ENCODE data around the gene NLRC5.

The NLRC5 gene

GRCh38 chr16:56993204-56993603 lies 3.8 kb downstream of the NLRC5 start:
- H3K27ac ChIP-seq = no peak overlapping the region
- TF ChIP-seq, protein P1, sequence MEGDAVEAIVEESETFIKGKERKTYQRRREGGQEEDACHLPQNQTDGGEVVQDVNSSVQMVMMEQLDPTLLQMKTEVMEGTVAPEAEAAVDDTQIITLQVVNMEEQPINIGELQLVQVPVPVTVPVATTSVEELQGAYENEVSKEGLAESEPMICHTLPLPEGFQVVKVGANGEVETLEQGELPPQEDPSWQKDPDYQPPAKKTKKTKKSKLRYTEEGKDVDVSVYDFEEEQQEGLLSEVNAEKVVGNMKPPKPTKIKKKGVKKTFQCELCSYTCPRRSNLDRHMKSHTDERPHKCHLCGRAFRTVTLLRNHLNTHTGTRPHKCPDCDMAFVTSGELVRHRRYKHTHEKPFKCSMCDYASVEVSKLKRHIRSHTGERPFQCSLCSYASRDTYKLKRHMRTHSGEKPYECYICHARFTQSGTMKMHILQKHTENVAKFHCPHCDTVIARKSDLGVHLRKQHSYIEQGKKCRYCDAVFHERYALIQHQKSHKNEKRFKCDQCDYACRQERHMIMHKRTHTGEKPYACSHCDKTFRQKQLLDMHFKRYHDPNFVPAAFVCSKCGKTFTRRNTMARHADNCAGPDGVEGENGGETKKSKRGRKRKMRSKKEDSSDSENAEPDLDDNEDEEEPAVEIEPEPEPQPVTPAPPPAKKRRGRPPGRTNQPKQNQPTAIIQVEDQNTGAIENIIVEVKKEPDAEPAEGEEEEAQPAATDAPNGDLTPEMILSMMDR (conservative IDR thresholded peaks at IDR 0.05) = no peak

DNA sequence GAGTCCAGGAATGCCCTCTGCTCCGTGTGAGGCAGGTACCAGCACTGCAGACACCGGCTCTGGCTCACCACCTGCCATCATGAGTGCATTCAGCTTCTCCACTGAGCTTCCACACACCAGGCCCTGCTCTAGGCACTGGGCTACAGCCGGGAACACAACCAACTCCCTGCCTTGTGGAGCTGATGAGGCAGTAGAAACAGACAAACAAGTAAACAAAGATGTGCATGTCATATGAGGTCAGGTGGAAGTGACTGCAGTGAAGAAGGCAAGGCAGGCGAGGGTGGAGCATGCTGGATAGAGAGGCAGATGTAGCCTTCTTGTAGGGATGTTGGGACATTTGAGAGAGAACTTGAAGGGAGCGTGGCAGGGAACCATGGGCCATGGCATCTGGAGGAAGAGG lies 5.0 kb downstream of the NLRC5 start:
- no peak overlapping the region for H3K27ac ChIP-seq
- TF ChIP-seq, protein P1 (conservative IDR thresholded peaks at IDR 0.05) = no peak

DNA sequence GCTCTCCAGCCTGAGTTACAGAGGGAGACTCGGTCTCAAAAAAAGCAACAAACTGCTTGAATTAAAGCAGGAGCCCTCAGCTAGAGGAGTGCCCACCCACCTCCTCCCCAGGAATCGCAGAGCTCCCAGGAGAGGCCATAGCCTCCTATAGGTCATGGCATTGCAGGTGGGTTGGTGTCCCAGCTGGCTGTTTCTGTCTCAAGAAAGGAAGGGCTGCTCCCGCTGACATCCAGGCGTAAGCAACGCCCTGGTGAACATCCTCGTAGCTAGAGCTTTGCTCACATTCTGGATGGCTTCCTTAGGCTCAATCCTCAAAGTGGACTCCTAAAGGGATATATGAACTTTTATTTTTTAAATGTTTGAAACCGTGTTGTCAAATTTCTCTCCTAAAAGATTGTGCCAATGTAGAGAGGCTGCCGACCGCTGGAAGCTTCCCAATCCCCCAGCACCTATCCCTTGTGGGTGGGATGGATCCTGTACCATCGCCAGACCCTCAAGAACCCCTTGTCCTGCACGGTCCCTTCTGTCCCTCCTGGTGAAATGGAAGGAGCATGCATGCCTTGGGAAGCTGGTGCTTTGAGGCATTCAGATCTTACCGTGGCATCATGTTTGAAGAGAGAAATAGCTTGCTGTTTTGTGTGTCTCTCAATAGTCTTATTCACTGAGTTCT lies 5.9 kb downstream of the NLRC5 start:
- TF ChIP-seq, protein P1 (conservative IDR thresholded peaks at IDR 0.05) = no peak

GRCh38 chr16:56997264-56997663 lies 7.9 kb downstream of the NLRC5 start:
- TF ChIP-seq, protein P1 (conservative IDR thresholded peaks at IDR 0.05) = no peak
- H3K27ac ChIP-seq = no peak overlapping the region

More for the DNA sequence above, 5.9 kb downstream of the NLRC5 start:
- H3K27ac ChIP-seq = no peak overlapping the region

- H3K27ac ChIP-seq = no peak overlapping the region
- TF ChIP-seq, protein P1 (conservative IDR thresholded peaks at IDR 0.05) = no peak
These were observed 8.6 kb downstream of the NLRC5 start for GRCh38 chr16:56997931-56998330.

- no peak overlapping the region for H3K27ac ChIP-seq
- TF ChIP-seq, protein P1 (conservative IDR thresholded peaks at IDR 0.05) = no peak
These were observed 9.0 kb downstream of the NLRC5 start for GRCh38 chr16:56998352-56998751.

GRCh38 chr16:56998861-56999260 lies 9.5 kb downstream of the NLRC5 start:
- H3K27ac ChIP-seq = no peak overlapping the region
- TF ChIP-seq, protein P1 (conservative IDR thresholded peaks at IDR 0.05) = no peak
